Stimulated activated CD8-positive, alpha-beta memory T cell treated with anti-CD3 and anti-CD28 coated beads, Interleukin-4, amount 100 ng/mL, for 1 hour (primary cell): ENCODE data around the gene PARD3B.

ENCODE experiments used
- DNase-seq, 2 donors: peaks; one replicate each; pipeline ENCODE4 v3.0.0-alpha.2; 2020; ENCODE audit warnings: low read depth in 2 of 2, low spot score in 1 of 2

Gene PARD3B

DNA sequence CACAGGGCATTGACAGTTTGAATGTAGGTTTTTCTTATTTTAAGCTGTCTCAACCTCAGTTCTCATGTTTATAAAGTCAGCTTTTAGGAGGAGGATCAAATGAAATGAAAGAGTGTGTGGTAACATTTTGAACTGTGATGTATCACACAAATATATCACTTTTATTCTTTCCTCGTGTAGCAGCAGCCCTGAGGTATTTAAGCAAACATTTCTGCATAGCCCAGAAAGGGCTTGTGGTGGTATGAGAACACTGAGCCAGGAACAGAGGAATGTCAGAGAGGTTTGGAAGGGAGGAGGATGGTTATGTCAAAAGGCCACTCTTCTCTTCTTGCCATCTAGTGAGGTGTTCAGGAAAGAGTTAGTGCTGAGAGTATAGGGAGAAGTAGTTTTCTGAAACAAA lies 150.2 kb downstream of the PARD3B start:
- no peak for DNase-seq

DNA sequence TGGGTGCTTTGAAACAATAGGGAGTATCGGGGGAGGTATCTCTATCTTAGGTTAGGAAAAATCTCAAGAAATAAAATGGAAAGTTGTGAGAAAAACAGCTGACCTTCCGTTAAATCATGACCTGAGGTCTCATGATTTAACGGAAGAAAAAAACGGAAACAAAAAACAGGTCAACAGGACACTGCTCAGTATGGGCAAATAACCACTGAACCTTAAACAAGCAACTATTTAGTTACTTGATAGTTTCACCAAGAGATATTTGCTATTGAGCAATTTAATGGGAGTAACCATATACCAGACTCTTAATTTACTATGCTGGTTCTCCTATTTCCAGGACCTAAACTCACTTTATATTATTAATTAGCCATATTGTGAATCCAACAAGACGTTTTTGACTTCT lies 150.8 kb downstream of the PARD3B start:
- no peak for DNase-seq

DNA sequence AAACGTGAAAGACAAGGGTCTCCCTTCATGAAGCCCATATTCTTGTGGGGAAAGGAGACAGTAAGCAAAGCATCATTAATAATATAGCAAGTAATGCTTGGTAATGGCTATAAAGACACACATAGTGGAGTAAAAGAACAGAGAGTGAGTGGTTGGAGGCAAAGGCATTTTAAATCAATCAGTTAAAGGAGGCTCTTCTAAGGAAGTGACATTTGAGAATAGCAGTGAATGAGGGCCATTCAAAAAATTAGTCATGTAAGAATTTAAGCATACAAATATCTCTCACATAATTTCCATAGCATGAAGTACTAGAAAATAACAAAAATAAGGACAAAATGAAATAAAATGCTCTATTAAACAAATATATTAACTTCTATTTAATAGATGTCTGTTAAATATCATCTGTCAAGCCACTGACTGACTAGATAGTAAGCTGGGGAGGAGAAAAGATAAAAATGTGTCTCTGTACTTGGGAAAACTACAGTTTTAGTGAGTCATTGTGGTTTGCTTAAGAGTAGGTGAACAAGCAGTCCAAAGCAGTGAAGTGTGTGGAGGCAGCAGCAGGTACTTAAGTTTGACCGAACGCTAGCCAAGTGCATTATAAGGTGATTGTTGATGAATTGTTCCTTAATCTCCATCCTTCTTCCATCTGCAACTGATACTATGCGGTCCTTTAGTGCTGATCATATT lies 160.1 kb downstream of the PARD3B start:
- DNase-seq = no peak

DNA sequence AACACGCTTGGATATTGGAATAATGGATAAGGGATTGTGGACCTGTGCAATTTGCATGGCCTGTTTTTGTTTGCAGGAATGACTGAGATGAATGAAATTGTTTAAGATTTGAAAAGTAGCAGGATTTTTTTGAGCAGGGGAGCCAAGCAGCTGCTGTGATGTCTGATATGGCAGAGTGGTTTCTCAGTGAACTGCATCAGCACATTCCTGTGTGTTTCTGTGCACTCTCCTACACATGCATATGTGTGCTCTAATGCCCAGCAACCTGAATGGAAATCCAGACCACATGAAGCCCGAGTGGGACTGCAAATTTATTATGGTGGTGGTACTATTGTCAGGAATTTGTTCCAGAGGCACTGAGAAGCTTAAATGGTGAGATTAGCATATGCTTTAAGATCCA lies 161.7 kb downstream of the PARD3B start:
- no peak for DNase-seq

DNA sequence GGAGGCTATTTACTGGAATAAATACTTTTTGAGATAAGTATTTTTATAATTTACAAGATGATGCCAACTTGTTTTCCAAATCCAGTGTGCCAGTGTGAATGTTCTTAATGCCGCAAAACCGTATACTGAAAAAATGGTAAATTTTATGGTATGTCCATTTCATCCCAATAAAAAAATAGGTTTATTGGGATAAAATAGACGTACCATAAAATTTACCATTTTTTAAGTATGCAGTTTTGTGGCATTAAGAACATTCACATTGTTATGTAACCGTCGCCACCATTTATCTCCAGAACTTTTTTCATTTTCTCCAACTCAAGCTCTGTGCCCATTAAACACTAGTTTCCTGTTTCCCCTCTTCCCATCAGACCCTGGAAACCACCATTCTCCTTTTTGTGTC lies 167.9 kb downstream of the PARD3B start:
- no peak for DNase-seq

DNA sequence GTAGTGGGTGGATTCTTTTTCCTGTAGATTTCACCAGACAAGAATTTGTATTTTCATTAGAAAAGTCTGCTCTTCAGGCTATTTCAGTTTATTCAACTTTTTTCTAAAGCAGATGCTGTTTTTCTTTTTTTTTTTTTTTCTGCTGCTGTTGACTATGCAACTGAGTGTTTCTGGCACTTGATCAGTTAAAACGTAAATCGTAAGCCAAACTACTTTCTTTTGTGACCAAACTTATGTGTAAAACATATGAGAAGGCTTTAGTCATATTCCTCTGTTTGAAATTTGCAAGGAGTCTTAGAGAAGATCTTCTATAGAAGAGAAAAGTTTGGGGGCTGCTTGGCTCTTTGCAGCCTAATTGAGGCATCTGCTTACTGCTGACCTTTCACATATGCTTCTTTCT lies 170.1 kb downstream of the PARD3B start:
- DNase-seq = no peak

DNA sequence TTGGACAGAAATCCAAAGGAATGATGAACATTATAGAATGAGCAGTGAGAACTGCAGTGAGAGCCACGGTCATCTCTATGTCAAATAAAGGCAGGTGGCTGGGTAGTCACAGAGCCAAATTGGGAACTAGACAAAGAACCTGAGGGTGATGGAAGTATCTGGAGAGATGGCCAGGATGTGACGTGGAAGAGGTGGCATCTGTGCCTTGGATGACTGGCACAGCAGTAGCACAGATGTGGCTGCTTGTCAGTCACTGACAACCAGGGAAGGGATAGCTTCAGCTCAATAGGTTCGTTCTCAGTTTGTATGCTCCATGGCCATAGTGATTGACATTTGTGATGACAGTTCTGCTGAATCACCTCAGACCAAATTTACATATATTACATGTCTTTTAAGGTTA lies 172.3 kb downstream of the PARD3B start:
- DNase-seq = no peak

DNA sequence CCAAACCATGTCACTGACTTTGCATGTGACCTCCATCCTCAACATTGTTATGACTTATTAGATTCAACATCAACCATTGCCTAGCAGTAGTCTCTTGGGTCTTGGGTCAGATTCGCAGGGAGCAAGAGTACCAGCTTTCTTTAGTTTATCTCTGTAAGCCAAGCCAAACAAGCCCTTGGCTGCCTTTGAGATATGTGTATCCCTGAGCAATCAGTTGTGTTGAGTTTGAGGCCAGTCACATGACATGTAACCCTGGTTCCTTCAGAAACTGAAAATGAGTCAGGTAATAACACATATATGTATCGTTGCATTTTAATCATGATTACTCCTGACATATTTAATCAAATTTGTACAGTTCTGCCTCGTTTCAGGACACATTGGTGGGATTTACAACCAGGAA lies 173.3 kb downstream of the PARD3B start:
- no peak for DNase-seq

DNA sequence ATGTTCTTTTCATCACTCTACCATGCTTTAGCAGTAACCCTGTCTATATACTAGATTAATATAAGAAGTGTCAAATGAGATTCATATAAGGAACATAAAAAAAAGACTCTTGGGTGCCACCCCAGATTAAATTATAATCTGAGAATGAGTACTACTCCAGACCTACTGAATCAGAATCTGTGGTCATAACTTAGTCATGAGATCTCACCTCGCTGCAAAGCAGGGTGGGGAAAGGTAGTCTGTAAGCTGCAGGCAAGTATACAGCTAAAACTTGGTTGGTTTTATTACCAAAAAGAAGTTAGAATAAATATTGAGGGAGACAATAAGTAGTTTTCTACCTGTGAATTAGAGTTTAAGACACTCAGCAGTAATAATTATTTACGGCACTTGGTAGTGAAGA lies 175.6 kb downstream of the PARD3B start:
- no peak for DNase-seq

DNA sequence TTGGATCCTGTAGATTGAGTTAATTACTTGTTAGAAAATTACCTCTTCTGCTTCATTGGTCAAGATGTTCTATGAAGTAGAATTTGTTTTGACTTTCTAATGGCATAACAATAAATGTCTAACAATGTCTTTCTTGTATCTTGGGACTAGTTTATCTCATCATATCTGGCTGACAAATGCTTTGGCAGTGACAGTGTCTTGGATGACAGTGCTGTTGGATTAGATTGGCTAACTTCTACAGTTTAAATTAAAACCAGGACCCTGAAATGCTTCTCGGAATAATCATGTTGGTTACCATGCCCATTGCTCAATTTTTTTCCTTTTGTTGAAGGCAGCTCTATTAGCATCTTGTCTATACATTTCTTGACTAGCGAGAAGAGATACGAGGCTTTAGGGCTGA lies 176.9 kb downstream of the PARD3B start:
- DNase-seq = no peak

DNA sequence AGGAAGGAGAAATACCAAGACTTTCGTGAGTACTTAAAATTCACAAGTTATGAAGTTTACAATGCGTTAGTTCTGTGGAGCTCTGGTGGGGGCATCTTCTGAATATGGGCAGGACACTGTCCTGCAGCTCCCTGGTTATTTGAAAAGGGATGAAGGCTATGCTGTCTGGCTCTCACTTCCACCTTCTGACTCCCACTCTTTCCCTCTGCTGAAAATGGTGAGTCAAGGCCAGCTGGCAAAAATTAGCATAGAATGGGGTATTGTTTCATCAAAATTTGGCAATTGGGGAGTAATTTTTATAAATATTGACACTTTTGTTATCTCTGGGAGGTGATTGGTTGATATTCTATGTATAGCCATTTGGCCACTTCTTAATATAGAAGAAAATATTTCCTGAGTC lies 177.4 kb downstream of the PARD3B start:
- no peak for DNase-seq

DNA sequence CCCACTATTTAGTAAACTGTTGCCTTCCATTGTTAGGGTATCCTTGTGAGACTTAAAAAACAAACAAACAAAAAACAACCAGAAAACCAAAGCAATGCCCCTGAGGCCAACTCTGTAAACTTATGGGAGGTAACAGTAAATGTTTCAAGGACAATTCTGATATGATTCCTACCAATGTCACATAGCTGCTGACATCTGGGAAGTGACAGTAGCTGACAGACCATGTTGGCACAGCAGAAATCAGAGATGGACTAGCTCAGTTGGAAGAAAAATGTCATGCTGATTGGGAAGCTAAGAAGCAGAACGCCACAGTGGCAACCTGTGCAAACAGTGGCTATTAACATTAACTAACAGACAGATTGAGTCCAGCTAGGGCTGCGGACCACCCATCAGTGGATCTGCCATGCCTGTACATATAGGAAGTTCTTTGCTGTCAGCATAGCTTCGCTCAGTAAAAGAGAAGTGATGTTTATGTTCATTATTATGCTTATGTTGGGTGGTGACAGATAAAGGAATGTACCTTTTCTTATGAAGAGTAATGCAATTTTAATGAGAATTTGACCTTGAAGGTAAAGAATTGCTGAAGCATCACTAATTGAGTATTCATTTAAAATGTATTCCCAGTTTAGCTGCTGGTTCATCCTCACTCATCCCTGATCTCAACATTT lies 180.6 kb downstream of the PARD3B start:
- DNase-seq = no peak

DNA sequence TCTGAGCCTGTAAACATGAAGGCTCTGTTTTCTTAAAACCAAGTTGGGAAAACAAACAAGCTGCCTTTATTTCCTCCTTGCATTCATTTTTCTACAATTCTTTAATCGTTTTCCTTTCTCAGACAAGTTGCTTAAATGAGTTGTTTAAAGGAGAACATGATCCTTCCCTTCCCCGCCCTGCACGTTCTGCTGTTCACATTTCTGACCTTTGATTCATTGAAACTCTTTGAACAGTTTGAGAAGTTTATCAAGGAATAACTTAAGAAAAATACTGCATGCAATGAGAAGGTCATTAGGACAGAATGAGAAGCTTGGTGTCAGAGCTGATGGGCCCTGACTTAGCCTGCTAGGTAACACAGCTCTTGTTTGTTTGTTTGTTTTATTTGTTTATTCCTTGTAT lies 181.6 kb downstream of the PARD3B start:
- no peak for DNase-seq

DNA sequence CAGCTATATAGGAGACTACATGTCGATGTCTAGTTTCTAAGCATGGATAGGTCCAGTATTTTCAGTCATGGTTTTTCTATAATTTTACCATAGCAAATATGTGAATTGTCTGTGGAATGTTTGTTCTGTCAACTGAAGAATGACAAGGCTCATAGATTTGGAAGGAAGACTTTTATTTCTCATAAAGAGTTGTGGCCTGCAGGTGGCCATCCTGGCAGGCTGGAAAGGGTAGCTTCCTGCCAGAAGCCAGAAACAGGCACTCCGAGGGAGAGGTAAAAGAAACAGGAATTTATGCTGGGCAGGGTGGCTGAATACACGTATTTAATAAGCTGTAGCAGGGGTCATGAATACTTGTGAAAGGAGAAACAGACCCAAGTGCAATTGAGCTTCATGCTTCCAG lies 182.1 kb downstream of the PARD3B start:
- no peak for DNase-seq

DNA sequence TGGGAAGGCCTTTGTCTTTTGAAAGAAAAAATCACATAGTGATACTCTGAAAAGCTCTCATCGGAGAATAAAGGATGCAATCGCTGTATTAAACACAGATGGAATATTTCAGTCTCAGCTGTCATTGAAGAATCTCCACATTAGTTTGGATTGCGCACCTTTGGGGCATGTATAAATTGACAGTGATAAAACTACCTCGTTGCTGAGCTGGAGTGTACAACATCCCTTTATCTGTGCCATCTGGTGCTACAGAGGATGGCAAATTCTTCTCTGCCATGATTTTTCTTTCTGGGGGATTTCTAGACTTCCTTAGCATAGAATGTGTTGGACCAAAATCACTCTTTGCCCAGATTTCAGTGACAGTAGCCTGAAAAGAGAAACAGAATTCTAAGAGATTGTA lies 185.3 kb downstream of the PARD3B start:
- no peak for DNase-seq

DNA sequence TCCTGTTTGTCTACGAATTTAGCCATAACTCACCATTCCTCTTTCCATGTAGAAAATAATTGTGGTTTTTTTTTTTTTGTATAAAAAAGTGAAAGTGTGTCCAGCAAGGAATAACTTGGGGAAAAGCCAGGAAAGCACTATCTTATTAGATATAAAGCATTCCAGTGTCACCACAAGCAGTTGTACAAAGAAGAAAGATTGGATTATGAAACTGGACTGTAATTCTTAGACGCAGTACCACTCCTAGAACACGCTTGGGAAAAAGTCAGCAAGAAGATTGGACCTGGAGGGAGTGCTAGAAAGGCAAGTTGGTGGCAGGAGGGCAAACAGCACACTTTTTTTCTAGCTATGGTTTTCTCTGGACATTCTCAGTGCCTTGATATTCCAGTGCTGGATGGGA lies 186.7 kb downstream of the PARD3B start:
- no peak for DNase-seq

DNA sequence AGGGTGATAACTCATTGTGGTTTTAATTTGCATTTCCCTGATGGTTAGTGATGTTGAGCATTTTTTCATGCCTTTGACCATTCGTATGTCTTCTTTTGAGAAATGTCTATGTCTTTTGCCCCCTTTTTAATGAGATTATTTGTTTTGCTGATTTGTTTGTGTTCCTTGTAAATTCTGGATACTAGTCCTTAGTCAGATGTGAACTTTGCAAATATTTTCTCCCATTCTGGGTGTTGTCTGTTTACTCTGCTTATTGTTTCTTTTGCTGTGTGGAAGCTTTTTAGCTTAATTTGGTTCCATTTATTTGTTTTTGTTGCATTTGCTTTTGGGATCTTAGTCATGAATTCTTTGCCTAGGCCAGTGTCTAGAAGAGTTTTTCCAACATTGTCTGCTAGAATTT lies 192.0 kb downstream of the PARD3B start:
- no peak for DNase-seq

DNA sequence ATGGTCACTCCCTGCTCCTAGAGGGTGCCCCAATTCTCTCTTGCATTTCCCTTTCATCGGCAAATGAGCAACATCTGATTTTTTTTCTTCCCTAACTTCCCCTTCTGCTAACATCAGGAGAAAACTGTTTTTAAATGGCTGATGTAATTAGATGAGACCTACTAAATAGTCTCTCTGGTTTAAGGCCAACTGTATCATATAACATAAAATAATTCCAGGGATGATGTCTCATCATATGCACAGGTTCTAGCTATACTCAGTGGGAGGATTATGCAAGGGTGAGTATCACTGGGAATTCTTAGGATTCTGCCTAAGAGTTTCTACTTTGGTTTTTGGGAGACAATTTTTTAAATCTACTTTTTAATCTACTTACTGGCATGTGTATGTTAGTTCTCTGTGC lies 193.4 kb downstream of the PARD3B start:
- DNase-seq = no peak

DNA sequence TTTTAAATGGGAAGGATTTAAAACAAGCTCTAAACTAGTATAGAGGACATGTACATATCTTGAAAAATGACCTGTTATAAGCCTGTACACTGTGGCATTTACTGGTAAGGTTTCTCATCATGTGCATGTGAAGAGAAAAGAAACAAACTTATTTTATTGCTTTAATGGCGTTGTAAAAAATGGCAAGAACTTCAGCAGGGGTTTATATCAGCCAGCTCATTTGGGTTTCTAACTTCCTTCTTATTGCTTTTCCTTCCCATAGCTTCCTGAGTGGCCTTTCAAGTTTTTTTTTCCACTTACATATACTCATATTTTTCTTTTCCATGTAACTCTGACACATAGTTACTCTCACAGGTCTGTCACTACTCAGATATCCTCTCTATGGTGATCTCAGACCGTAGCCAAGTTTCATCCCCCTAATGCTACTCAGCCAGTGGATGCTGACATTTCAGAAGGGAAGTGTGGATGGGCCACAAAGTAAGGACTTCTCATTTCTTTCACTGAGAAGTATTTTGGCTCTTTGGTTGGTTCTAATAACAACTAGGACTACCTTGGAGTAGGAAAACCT lies 198.2 kb downstream of the PARD3B start:
- DNase-seq = no peak

DNA sequence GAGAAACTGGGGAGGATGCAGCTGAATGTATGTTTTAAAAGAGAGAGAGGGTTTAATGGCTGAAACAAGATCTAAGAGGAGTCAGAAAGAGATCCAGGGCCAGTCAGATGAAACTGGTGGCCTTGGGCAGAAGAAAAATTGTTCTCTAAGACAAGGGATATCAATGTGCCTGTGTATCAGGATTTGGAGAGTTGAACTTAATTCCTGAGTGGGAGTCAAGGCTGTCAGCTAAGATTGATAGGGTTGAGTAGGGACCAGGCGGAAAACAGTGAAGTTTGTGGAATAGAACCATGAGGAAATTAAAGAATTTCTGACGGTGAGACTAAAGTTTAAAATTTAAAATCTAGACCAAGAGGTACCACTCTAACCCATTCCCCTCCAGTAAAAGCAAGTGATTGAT lies 199.2 kb downstream of the PARD3B start:
- no peak for DNase-seq

DNA sequence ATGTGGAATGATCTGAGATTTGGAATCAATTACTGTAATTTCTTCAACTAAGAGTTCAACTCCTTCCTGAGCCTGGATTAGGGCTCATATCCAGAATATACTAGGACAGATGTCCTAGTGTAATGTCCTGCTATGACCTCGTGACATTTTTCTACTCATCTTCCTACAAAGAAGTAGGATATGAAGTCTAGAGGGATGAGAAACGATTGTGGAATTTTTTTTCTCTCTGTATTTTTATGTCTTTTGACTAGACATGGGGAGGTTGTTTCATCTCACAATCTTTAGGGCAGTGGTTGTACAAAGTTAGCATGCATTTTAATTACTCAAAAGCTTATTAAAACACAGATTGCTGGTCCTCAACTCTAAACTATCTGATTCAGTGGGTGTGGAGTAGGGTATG lies 203.0 kb downstream of the PARD3B start:
- DNase-seq = no peak

DNA sequence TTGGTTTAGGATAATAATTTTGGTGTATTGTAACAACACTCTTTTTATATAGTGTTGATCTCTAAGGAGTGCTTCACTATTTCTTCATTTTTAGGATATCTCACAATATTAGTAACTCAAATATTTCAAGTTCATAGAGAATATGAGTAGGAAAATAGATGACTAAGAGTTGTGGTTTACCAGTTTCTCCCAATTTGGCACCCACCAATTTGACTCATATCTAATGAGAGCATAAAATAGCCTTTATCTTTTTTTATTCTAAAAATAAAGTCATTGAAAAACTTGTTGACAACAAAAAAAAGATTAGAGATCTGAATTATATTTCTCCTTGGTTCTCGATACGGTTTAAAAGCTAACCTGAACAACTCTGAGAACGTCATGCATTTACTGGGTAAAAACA lies 204.0 kb downstream of the PARD3B start:
- DNase-seq = no peak

DNA sequence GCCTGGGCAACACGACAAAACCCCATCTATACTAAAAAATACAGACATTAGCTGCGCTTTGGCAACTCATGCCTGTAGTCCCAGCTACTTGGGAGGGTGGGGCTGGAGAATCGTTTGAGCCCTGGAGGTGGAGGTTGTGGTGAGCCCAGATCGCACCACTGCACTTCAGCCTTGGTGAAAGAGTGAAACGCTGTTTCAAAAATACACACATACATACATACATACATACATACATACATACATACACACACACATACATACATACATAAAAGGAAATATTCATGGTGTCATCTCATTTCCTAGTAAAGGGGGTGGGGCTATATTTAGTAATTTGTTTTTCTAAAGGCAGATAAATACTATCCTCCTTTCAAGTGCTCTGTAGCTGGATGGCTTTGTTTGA lies 205.1 kb downstream of the PARD3B start:
- DNase-seq = no peak
